Kidney (tissue), 14 donors: Measurements from ENCODE around the gene CCDC77. TPM values are rescaled to one million over a fixed set of nuclear protein-coding genes. Genes with fewer than 3 reads are reported as not detected.

Experiments used
- DNase-seq, 5 donors: peaks; one replicate each; pipeline ENCODE4 v3.0.0-alpha.2; 2013 to 2020
- FAIRE-seq: peaks from 2 replicates; lab custom pipeline; 2012; peaks lifted over from hg19 to GRCh38; lab: Jason Lieb, UNC
- H3K27ac ChIP-seq, 2 donors: one replicate each; pipeline ENCODE4 v1.7.0; 2013; ENCODE audit warnings: low read depth in 2 of 2, low read length in 2 of 2, inconsistent platforms in 1 of 2
- H3K27me3 ChIP-seq: one replicate; pipeline ENCODE4 v1.7.1; 2013; ENCODE audit warnings: low read length, inconsistent platforms; ENCODE audit not compliant: control insufficient read depth, insufficient read depth
- H3K36me3 ChIP-seq, 3 donors: one replicate each; pipeline versions ENCODE4 v1.7.0 to v1.7.1; 2013; ENCODE audit warnings: low read length in 3 of 3, control low read depth in 1 of 3, inconsistent platforms in 1 of 3; ENCODE audit not compliant: insufficient read depth in 3 of 3, control insufficient read depth in 2 of 3
- H3K4me1 ChIP-seq, 3 donors: one replicate each; pipeline versions ENCODE4 v1.7.0 to v1.7.1; 2013; ENCODE audit warnings: low read length in 3 of 3, inconsistent platforms in 1 of 3, low read depth in 1 of 3; ENCODE audit not compliant: control insufficient read depth in 2 of 3, insufficient read depth in 2 of 3
- H3K4me3 ChIP-seq, 3 donors: one replicate each; pipeline versions ENCODE4 v1.7.0 to v1.8.1; 2013; ENCODE audit warnings: low read length in 3 of 3, control low read depth in 1 of 3, inconsistent platforms in 1 of 3
- H3K9ac ChIP-seq, 3 donors: one replicate each; pipeline versions ENCODE4 v1.7.0 to v1.7.1; 2013; ENCODE audit warnings: low read length in 3 of 3, control low read depth in 1 of 3, inconsistent platforms in 1 of 3
- H3K9me3 ChIP-seq, 3 donors: one replicate each; pipeline versions ENCODE4 v1.7.0 to v1.7.1; 2013; ENCODE audit warnings: low read length in 3 of 3, control low read depth in 1 of 3, inconsistent platforms in 1 of 3; ENCODE audit not compliant: control insufficient read depth in 2 of 3, insufficient read depth in 1 of 3
- intact Hi-C: fragments of 100-400 bp; cut with DNase I; formaldehyde crosslinking; loops from one replicate; pipeline ENCODE4 v1.11.1; 2022
- polyA plus RNA-seq: library from polyadenylated mRNA; stranded (reverse); fragments of 350-450 nt; fragmentation: Illumina TruSeq; extraction: RNeasy Lipid Tissue Mini Kit (QIAGEN cat#74804); gene quantifications from one replicate; pipeline ENCODE4 v1.2.3, GENCODE V29; 2014; ENCODE audit warnings: low read depth, low replicate concordance; ENCODE audit not compliant: insufficient read depth
- total RNA-seq: library from RNA; stranded (reverse); fragmentation: NEBNext Ultra II Directional; extraction: Animal tissue kit (Norgen Biotek cat#: 25700); gene quantifications from one replicate; pipeline ENCODE4 v1.2.1, GENCODE V29; 2021
- TF ChIP-seq, protein P1 (sequence below): IDR thresholded peaks from 3 replicates; pipeline ENCODE4 v1.5.1; 2012; ENCODE audit warnings: mild to moderate bottlenecking, moderate library complexity, borderline replicate concordance; ENCODE audit not compliant: insufficient read depth; ENCODE audit errors: extremely low read depth
- donor health status: control.
- donor health status: control.
- donor health status: control.
- donor health status: control.
- donor health status: control.
- donor health status: DM: yes; HTN: yes; CAD: no.
- donor health status: Normal renal cell carcinoma (clear cell type).

The CCDC77 gene
- total and polyA plus RNA-seq, 2 donors from 2014 or later = 3.1 to 6.0 TPM

GRCh38 chr12:400828-401227, 616 bp upstream of the CCDC77 start:
- Histone ChIP-seq H3K4me1 (peaks cover 0 to 3% (median 0%) of the 10 kb centered on the region in 3 donors), H3K27ac (no peak overlapping the region), H3K27me3 (no peaks in the 10 kb centered on the region), H3K36me3 (no peaks in the 10 kb centered on the region), H3K4me3 (peak overlapping the region; percentile 69 to 97 (median 96)), H3K9ac (peak overlapping the region in 2 of 3 donors; percentile 42 to 81), H3K9me3 (no peaks in the 10 kb centered on the region)
- TF ChIP-seq, protein P1, sequence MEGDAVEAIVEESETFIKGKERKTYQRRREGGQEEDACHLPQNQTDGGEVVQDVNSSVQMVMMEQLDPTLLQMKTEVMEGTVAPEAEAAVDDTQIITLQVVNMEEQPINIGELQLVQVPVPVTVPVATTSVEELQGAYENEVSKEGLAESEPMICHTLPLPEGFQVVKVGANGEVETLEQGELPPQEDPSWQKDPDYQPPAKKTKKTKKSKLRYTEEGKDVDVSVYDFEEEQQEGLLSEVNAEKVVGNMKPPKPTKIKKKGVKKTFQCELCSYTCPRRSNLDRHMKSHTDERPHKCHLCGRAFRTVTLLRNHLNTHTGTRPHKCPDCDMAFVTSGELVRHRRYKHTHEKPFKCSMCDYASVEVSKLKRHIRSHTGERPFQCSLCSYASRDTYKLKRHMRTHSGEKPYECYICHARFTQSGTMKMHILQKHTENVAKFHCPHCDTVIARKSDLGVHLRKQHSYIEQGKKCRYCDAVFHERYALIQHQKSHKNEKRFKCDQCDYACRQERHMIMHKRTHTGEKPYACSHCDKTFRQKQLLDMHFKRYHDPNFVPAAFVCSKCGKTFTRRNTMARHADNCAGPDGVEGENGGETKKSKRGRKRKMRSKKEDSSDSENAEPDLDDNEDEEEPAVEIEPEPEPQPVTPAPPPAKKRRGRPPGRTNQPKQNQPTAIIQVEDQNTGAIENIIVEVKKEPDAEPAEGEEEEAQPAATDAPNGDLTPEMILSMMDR = no peak
- FAIRE-seq = no peak
- intact Hi-C loops = no loop called here
- DNase-seq = no peak

- Histone ChIP-seq H3K27me3 (no peaks in the 10 kb centered on the region), H3K9ac (peak overlapping the region; percentile 81 to 97 (median 90)), H3K4me1 (peaks cover 0 to 3% (median 0%) of the 10 kb centered on the region in 3 donors), H3K36me3 (no peaks in the 10 kb centered on the region), H3K27ac (no peak overlapping the region), H3K9me3 (no peaks in the 10 kb centered on the region), H3K4me3 (peak overlapping the region; percentile 96 to 98 (median 97))
- intact Hi-C loops = no loop called here
- TF ChIP-seq, protein P1 = no peak
- FAIRE-seq (no peak), DNase-seq (peak in 2 of 5 donors; percentile 52 to 68)
These were observed 565 bp downstream of the CCDC77 start for GRCh38 chr12:402029-402389.

DNA sequence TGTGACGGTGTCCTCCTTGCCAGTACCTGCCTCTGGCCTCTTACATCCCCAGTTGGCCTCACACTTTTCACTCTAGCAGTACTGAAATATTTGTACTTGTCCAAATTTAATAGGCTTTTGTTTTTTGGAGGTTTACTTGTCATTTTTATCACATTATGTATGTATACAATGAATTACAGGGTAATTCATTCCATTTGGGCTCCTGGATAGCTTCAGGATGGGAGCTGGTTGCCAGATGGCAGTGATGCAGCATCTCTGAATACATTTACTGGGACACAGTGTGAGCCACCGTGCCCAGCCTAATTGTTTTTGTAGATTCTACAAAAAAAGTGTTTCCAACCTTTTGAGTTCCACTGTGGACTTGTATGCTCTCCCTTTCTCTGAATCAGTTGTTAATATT, 13.4 kb downstream of the CCDC77 start:
- intact Hi-C loops = no loop called here

More for the DNA sequence above, 13.4 kb downstream of the CCDC77 start:
- H3K4me1 ChIP-seq = no peaks in the 10 kb centered on the region
- H3K27me3 ChIP-seq = no peaks in the 10 kb centered on the region
- H3K9me3 ChIP-seq = no peaks in the 10 kb centered on the region
- no peak for DNase-seq
- H3K4me3 ChIP-seq = no peak overlapping the region
- no peak overlapping the region for H3K27ac ChIP-seq
- no peak overlapping the region for H3K9ac ChIP-seq
- TF ChIP-seq, protein P1 = no peak
- H3K36me3 ChIP-seq = peaks cover 0 to 4% (median 3%) of the 10 kb centered on the region in 3 donors
- FAIRE-seq = no peak
